Heart left ventricle (tissue), 13 donors: Measurements from ENCODE around the gene TRAF3.

Experiments
- POLR2A ChIP-seq, 2 donors: fragments of 450-650 bp; IDR thresholded peaks; one replicate each; pipeline ENCODE4 v1.6.1; 2017; ENCODE audit warnings: antibody characterized with exemption in 2 of 2, mild to moderate bottlenecking in 2 of 2, moderate library complexity in 2 of 2
- TF ChIP-seq, protein P1 (sequence below), 12 donors: fragments of 200-600 bp; sonication (generic) in 4 of 12; IDR thresholded peaks; one replicate each; pipeline versions ENCODE4 v1.5.0 to v1.8.0; 2018 to 2022; ENCODE audit warnings: antibody characterized with exemption in 12 of 12, mild to moderate bottlenecking in 5 of 12
- donor health status: ischemic (EF 13 %, LVEDD 7.1; RV severe dilation, severe dysfunction).
- donor health status: DM: no; HTN: yes; CAD: no.
- donor health status: DM: no; HTN: no; CAD: no.
- donor health status: ischemic (EF 25% LVEDD 6.9; RV normal size, moderate dysfunction).
- donor health status: ischemic (EF 25% LVEDD 5.7; RV mildly dilated, moderate dysfunction).
- donor health status: ischemic (EF 35%, LVEDD 5.7; RV mildly dilated, moderate dysfunction).
- donor health status: nonischemic (EF 11% LVEDD 7.7; RV severe dilation, severe dysfunction).
- donor health status: DM: yes; HTN: yes; CAD: no.
- donor health status: PGD.
- donor health status: ischemic (EF 29% LVEDD 5.4; RV normal size, mild dysfunction).
- donor health status: nonischemic (EF 23%, LVEDD 6.1; RV moderate dilation, normal function).

DNA sequence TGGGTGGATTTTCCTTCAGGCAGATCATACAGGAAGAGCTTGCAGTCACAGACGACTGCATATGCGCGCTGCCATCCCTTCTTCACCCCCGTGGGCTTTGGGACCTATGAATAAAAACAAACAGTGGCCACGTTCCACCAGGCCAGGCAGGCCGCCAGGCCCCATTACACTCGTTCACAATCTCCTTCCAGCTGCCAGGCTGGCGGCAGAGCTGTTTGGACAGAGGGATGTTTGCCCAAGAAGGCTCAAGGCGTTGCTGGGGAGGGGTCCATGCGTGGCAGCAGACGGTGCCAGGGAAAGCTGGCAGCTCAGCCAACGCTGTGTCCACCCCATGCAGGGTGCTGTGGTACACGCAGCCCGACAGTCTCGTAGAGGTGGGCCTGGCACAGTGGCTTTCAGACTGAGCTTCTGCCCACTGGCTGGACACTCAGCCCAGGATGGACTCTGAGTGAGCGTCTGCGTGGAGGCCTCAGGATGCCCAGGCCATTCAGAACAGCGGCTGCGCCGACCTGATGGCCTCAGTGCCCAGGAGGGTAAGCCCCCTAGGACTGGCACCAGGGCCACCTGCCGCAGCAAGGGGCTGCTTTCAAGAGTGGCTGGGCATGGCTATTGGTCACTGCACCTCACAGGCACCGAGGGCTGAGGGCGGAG, 172.7 kb downstream of the TRAF3 start:
- TF ChIP-seq, protein P1, sequence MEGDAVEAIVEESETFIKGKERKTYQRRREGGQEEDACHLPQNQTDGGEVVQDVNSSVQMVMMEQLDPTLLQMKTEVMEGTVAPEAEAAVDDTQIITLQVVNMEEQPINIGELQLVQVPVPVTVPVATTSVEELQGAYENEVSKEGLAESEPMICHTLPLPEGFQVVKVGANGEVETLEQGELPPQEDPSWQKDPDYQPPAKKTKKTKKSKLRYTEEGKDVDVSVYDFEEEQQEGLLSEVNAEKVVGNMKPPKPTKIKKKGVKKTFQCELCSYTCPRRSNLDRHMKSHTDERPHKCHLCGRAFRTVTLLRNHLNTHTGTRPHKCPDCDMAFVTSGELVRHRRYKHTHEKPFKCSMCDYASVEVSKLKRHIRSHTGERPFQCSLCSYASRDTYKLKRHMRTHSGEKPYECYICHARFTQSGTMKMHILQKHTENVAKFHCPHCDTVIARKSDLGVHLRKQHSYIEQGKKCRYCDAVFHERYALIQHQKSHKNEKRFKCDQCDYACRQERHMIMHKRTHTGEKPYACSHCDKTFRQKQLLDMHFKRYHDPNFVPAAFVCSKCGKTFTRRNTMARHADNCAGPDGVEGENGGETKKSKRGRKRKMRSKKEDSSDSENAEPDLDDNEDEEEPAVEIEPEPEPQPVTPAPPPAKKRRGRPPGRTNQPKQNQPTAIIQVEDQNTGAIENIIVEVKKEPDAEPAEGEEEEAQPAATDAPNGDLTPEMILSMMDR (IDR thresholded peaks at IDR 0.05) = no peak
- no peak for TF ChIP-seq POLR2A (IDR thresholded peaks at IDR 0.05)
